HG02623 (cell line): ENCODE results near the gene CCDC102B.
"Not testable (repeated sequence)": the region's sequence is repeated elsewhere in the genome, so short reads cannot be mapped to it uniquely, and the experiment has no call there.

ENCODE experiments used
- ATAC-seq: cut with Tn5 transposase; IDR thresholded peaks from one replicate; pipeline ENCODE4 v1.9.1; 2021; ENCODE audit warnings: moderate library complexity; ENCODE audit not compliant: unreplicated experiment

CCDC102B gene

DNA sequence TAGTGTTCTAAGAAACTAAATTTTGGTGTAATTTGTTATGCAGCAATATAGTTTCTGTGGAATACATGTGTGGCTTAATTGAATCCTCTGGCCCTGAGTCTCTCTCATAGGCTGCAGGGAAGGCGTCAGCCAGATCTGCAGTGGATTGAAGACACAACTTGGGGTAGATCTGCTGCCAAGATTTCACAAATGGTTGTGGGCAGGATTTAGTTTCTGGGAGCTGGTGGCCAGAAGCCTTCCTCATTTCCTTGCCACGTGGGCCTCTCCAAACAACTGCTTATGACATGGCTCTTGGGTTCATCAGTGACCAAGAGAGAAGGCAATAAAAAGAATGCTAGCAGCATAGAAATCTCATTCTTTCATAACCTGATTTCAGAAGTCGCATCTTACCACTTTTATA lies 28.2 kb downstream of the CCDC102B start:
- no peak for ATAC-seq

DNA sequence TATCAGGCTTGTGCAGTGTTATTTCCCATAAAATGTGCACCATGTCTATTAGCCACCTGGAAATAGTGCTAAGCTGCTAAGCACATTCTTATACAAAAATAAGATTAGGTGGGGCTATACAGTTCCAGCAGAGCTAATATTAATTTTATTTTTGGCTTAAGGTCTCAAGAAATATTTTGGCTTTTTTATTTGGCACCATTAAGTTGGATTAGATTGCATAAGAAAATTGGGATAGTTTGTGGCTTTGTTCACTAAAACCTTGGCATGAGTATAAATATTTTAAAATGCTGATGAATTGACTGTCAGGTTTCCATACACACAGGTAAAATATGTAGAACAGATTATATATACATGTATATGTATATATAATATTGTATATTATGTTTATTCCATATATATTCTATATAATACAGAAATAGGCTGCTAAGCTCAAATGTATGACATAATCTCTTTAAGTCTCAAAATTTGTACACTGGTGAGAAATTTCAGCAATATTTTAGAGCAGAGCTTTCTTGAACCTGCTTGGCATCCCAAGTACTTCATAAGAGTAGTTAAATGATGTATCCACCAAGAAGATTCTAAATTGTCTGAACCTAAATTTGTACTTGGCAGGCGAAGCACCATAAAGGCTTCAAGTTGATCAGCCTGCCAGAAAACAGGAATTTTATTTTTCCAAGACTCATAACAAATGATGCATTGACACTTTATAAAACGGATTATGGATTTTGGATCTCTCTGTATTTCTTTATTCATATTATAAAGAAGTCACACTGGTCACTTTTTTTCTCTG lies 32.6 kb downstream of the CCDC102B start:
- no peak for ATAC-seq

DNA sequence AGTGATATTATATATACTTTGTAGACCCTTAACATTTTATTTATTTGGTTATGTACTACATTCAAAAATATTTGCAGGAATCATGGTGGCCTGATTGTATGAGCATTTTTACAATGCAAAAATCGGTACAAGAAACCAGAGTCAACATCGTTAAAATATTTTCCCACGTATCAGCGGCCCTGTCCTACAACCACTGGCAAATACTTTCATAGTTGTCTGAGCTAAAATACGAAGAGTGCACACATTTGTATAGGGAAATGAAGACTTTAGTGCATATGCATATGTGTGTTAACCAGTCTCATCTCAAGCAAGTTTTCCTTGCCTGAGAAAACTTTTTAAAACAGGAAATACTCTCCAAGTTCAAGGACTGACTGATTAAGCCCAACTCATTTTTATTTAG lies 35.9 kb downstream of the CCDC102B start:
- ATAC-seq = no peak

DNA sequence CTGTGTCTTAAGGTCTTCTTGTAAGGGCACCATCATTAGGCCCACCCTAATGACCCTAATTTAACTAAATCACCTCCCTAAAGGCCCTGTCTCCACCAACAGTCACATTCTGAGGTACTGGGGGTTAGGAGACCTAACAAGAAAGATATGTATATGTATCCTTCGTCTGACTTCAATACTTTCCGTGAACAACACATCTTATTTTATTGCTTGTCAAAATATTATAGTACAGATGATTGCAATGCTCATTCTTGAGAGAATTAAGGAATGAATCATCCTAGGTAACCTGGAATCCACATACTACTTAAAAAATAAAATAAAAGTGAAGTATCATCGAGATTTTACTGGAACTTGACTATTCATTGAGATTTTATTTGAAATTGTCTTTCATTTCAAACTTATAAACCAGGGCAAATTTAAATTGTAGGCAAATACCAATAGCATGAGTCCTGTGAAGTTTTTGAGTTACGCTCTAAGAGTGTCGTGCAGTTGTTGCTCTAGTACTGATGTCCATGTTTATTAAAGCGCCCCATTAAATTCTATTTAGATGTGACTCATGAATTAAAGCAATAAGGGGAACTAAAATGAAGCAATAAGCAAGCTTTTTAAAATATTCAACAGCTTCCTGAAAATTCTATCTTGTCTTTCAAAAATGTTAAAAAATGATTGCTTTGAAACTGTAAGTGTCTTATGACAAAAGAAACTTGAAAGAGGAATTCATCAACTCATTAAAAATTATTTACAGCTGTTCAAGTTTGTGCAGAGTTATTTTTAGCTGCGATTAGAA lies 40.0 kb downstream of the CCDC102B start:
- no peak for ATAC-seq

DNA sequence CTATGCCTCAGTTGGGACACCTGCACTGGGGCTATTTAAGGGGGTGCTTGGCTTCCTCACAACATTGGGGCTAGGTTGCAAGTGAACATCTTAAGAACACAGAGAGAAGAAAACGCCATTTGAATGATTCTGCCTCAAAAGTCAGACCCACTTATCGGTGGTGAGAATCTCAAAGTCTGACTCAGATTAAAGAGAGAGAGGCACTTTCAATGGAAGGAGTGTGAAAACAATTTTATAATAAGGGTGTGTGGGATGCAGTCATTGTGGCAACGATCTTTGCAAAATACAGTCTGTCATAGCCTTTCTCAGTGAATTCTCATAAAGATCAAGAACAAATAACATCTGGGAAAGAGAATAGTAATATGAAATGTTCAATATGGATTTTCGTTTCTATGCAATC lies 41.8 kb downstream of the CCDC102B start:
- no peak for ATAC-seq

DNA sequence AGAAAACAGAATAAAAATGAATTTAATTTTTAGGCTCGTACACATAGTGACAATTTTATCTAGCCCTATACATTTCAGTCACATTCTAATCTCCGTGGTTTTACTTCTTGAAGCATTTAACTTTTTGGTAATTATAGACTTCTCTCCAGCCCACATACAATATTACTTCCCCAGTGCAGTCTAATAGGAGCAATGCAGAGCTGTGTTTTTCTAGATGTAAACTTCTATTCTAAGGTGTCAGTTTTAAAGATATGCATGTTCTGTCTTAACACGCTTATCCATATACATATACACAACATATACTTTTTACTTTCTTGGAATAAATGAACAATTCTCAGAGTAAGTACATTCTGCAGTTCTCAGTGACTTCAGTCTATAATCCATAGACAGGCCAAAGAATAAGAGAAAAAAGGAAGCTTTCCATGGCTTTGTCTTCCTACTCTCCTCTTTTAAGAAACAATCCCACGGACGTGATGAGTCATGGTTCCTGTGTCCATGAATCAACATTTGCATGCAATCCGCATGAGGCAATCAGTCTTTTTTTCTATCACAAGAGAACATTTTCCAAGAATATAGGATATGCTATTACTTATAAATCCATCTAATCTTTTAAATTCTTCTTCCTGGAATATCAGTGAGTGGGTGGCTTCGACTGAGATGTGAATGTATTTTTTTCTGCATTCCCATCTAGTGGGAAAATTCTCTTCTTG lies 42.8 kb downstream of the CCDC102B start:
- ATAC-seq = no peak

DNA sequence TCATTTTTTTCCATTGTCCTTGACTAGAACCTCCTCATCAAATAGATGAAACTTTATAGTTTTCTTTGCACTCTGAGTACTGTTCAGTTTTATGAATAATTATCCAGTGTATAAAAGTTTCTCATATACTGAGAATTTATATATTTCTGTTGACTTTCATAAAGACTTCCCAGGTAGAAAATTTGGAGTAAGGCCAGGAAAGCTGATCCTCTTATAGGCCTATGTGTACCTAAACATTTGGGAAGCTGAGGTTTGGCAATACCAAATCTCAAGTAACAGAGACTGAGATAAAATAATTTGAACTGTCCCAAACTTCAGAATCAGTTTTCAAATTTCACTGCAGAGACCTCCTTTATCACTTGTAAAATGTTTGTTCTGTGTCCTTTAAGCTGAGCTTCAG lies 43.4 kb downstream of the CCDC102B start:
- no peak for ATAC-seq

DNA sequence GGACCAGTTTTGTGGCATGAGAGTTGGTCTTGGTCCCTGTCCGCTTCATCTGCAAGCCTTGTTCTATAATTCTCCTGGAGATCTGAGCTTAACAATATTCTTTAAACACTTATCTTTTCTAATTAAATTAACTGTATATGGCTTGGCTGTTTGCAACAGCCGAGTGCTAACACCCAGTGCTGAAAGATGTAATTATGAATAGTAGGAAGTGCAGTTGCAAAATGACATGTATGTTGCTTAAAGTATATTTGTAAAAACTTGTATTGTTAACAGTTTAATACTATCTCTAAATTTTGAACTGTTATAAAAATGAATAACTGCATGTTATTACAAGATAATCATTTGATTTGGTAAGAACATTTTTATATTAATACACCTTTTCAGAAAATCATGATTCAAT lies 45.1 kb downstream of the CCDC102B start:
- no peak for ATAC-seq

DNA sequence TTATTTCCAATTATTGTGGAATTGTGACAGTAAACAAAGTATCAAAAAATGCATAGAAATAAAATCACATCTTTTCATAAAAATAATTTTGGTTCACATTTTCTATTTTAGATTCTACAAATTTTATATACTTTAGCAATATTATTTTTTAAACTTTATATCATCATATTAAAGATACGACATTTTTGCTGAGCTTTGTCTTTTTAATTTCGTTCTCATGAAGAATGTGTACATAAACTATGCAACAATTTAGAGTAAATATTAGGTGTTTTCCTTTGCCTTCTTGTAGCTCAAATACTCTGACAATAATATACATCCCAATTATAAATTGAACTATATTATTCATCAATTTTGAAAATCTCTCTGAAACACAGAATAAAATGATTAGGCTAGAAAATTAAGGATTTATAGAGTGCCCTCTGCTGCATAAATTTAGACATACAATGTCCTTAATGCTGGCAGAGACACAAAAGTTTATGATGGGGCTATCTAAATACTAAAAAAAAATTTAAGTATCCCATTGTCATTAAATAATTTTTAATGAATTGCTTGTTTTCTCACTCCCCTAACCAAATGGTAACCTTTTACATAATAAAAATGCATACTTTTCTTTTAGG lies 45.7 kb downstream of the CCDC102B start:
- ATAC-seq = no peak

DNA sequence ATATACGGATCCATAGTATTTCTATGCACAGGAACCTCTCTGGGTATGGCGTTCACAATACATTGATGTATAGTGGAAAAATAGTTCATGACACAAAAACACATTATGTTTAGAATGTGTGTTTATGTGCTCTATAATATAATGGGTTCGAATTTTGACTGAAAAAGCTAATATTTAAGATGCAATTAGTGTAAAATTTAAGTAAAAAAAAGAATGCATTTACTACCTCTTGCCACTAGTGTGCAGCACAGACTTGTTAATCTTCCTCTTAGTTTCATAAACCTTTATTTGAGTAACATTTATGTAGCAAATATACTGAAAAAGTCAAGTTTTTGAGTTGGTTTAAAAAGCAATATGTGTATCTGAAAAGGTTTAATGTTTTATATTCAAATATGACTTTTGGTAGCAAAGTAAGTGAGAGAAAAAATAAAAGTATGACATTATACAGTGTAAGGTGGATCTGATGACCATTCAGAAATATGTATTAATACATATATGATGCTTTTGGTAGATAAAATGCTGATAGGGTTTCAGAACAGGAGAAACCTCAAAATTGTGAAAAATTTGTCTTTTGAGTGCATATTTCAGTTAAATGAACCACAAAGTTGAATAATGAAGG lies 49.4 kb downstream of the CCDC102B start:
- peak; percentile 65 for ATAC-seq

DNA sequence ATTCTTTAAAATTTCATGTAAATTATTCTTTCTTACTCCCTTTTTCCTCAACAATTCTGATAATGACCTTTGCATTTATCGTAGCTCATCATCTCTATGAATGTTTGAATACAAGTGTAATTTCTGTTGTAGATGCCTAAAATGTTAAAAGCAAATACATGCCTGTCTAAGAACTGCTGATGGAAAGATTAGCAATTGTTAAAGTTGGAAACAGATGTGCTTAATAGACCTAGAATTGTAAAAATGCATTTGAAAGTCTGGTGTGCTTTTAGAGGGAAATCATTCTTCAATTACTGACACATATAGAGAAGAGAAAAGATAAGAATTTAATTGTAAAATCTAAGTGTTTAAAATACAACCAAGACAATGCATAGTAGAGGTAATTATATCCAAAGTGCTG lies 50.4 kb downstream of the CCDC102B start:
- ATAC-seq = no peak

DNA sequence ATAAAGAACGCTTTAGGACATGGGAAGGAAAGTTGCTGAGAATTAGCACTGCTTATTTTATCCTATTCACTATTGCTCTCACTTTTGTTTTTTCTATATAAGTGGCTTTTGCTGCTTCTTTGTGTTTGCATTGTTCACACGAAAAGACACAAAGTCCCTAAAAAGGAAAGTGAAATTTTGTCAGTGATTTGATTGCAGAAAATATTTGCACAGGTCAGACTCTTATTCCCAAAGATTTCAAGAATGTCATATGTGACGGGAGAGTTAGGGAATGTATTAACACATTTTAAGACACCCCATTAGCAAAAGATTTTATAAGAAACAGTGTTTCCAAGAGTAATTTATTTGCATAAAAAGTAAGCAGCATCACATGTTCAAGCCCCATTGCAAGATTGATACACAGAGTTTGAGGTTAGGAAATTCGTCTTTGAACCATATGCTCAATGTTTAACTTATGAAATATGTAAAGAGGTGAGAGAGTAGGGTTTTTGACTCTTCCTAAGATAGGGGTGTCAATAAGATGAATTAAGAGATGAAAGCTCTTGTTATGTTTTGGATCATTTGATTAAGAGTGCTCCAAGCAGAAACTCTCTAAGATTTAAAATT lies 57.0 kb downstream of the CCDC102B start:
- no peak for ATAC-seq

DNA sequence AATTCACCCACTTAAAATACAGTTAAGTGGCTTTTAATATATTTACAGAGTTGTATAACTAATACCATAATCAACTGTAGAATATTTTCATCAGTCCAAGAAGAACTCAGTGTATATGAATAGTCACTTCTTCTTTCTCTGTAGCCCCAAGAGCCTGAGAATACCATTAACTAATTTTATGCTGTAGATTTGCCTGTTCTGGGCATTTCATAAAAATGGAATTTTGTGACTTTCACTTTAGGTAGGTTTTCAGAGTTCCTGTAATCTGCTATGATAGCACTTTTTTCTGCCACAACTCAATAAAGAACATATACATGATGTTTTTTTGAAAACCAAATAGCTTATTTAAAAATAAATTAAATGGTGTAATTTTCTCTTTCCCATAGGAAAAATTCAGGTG lies 57.6 kb downstream of the CCDC102B start:
- no peak for ATAC-seq

DNA sequence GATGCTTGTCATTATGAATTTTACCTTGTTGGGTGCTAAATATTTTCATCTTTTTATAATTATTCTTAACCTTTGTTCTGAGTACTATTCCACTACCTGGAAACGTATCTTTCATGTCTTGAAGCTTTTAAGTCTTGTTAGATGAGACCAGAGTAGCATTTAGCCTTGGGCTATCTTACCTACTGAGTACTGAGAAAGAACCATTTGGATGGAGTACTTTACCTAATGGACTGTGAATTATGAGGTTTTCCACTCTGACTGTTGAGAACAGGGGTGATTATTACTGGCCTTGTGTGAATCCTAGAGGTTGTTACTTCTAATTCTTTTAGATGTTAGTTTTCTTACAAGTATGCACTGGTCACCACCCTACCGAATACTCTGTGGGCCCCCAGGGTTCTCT lies 63.5 kb downstream of the CCDC102B start:
- no peak for ATAC-seq

DNA sequence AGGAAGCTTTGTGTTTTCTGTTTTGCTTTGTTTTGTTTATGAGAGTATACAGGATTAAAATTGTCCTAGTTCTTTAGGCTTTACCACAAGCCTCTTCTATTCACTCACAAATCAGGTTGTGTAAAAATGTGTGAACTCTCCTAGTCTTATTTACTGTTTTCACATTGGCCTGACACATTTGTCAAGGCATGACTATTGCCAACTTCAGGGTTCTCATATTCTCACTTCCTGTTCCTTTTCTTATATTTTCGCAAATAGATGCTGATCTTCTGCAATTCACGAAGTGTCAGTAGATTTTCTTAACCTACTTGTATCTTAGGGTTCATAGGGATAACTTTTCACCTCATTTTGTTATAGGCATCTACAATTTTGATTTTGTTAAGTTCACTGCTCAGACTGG lies 67.1 kb downstream of the CCDC102B start:
- no peak for ATAC-seq

DNA sequence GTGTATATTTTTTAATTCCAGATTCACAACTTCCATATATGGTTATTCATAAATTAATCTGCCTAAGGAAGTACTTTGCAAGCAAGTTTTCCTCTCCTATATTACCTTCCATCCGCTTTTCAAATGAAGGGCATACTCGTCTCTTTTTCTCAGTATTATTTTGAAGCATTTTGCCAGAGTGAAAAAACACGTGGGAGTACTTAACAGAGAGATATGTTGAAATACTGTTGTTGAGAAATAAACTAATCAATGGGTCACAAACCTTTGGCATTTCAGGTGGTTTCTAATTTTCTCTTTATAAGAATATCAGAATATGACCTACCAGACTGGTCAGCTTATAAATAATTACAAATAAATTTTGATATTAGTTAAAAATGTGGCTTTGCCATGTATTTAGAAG lies 67.6 kb downstream of the CCDC102B start:
- ATAC-seq = no peak

DNA sequence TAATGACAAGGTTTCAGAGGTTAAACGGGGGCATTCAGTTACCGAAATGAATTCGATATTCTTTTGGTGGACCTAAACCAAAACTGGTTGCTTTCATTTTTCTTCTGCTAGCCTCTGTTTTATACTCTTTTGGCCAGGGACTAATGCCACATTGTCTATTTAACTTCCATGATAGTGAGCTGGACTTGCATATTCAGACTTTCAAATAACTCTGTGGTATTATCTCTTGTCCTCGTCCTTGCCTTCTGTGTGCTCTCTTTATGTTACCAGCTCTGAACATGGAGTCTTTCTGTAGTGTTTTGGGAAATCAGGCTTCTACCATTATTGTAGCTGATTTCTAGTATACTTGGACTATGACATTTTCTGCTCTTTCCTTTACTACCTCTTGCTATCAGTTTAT lies 75.1 kb downstream of the CCDC102B start:
- ATAC-seq = no peak

DNA sequence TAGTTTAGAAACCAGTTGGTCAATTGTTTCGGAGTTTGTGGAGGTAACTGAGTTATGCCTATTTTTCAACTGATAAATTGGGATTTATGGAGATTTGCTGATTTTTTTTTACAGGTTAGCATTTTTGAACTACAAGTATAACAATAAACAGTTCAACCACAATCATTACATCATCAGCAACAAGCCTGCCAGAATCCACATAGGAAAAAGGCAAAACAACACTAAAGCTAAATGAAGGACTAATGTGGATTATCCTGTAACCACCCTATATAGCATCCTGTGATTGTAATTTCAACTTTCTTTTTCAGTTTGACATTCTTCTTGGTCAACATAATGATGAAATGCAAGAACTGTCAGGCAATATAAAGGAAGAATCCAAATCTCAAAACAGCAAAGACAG lies 76.5 kb downstream of the CCDC102B start:
- no peak for ATAC-seq

DNA sequence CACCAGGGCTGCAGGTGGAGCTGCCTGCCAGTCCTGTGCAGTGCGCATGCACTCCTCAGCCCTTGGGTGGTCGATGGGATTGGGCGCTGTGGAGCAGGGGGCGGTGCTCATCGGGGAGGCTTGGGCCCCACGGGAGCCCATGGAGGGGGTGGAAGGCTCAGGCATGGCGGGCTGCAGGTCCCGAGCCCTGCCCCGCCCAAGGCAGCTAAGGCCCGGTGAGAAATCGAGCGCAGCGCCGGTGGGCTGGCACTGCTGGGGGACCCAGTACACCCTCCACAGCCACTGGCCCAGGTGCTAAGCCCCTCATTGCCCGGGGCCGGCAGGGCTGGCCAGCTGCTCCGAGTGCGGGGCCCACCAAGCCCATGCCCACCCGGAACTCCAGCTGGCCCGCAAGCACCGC lies 82.1 kb downstream of the CCDC102B start:
- not testable (repeated sequence) for ATAC-seq

DNA sequence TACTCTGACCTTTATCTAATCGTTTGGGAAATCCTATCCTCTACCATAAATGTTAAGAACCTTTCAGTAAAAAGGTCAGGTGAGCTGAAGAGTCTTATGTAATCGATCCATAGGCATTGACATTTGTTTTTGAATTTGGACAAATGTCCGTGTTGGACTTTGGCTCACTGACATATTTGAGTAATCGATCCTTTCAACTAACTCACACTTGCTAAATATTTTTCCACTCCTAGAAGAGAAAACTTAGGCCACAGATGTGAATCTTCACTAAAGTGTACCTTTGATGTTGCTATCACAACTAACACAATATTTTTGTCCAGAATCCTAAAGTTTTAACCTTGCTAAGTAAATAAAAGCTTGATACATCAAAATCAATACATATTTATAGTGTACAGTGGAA lies 89.5 kb downstream of the CCDC102B start:
- no peak for ATAC-seq

DNA sequence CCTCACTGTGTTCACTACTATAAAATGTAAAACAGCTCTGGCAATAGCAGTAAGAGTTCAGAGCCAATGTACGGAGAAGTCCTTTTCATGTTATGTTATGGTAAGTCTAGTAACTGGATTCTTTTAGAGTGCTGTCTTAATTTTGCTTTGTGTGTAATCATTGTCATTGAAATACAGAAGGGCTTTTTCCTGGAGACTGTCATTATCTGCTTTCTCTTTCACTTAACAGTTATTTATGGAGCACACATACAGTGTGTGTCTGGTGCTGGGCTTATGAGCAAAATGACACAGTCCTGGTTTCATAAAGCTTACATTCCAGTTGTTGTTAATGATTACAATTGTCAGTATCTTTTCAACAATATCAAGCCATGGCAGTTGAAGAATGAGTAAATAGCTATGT lies 95.5 kb downstream of the CCDC102B start:
- ATAC-seq = no peak
